ENCODE data around the gene CCT2. TPM values are rescaled to one million over a fixed set of nuclear protein-coding genes. Genes with fewer than 3 reads are reported as not detected.

The CCT2 gene
- total RNA-seq, 1 donor from 2014 or later, result 254 TPM

- no peaks in the 10 kb centered on the region for H3K4me1 Mint-ChIP-seq (ENCODE audit: low read depth)
- H3K4me3 Mint-ChIP-seq (ENCODE audit: low read depth), result no peak overlapping the region
- H3K27me3 Mint-ChIP-seq, result no peaks in the 10 kb centered on the region
- H3K9me3 Mint-ChIP-seq (ENCODE audit: low read depth), result no peaks in the 10 kb centered on the region
- H3K36me3 Mint-ChIP-seq (ENCODE audit: insufficient read depth), result no peaks in the 10 kb centered on the region
- TF ChIP-seq, protein P1, sequence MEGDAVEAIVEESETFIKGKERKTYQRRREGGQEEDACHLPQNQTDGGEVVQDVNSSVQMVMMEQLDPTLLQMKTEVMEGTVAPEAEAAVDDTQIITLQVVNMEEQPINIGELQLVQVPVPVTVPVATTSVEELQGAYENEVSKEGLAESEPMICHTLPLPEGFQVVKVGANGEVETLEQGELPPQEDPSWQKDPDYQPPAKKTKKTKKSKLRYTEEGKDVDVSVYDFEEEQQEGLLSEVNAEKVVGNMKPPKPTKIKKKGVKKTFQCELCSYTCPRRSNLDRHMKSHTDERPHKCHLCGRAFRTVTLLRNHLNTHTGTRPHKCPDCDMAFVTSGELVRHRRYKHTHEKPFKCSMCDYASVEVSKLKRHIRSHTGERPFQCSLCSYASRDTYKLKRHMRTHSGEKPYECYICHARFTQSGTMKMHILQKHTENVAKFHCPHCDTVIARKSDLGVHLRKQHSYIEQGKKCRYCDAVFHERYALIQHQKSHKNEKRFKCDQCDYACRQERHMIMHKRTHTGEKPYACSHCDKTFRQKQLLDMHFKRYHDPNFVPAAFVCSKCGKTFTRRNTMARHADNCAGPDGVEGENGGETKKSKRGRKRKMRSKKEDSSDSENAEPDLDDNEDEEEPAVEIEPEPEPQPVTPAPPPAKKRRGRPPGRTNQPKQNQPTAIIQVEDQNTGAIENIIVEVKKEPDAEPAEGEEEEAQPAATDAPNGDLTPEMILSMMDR (IDR thresholded peaks at IDR 0.05; ENCODE audit: unreplicated experiment), result no peak
- DNase-seq (ENCODE audit: low spot score, unreplicated experiment), result no peak
- H3K27ac Mint-ChIP-seq, result no peak overlapping the region
These were observed 47.8 kb downstream of the CCT2 start for GRCh38 chr12:69633061-69633460.

DNA sequence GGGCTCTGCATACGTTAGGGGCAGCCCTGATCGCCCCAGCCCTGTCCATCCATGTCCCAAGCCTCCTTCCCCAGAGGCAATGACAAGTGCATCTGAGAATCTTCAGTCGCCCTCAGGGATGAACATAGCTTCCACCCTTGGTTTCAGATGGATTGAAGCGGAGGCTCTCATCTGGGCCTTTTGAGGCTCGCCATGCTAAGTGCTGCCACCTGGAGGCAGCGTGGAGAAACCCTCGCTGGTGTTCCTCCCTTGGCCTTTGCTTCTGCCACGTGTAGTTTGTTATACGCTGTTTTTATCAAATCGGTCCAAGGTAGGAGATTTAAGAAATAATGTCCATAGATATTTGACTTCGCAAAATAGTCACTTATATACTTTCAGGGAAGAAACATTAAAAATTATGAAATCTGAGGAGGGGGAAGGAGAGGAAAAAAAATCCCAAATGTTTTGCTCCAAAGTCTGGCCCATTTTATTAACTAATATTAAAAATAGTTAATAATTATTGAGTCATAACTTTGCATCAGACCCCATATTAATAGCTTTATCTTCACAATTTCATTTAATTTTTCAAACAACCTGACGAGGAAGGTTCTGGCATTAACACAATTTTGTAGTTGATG, 54.2 kb downstream of the CCT2 start:
- Mint-ChIP-seq H3K27ac (no peak overlapping the region), H3K4me1 (ENCODE audit: low read depth) (no peaks in the 10 kb centered on the region), H3K4me3 (ENCODE audit: low read depth) (no peak overlapping the region), H3K36me3 (ENCODE audit: insufficient read depth) (no peaks in the 10 kb centered on the region), H3K9me3 (ENCODE audit: low read depth) (no peaks in the 10 kb centered on the region), H3K27me3 (no peaks in the 10 kb centered on the region)
- TF ChIP-seq, protein P1 (IDR thresholded peaks at IDR 0.05; ENCODE audit: unreplicated experiment), result peak; percentile 92
- DNase-seq (ENCODE audit: low spot score, unreplicated experiment), result peak; percentile 51

DNA sequence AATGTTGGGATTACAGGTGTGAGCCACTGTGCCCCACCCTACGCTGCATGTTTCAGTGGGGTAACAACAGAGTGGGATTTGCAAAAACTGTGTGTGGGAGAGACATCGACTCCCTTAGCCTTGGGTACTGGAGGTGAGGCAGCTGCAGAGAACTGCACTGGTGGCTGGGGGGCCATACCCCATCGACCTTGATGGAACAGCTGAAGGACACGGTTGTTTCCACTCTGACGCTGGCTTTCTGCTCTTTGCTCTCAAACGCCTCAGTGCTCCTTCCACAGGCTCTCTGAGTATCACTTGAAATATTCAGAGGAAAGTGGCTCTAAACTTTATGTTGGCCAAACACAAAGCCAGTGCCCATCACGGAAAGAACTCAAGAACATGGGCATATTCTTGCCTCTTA, 56.3 kb downstream of the CCT2 start:
- DNase-seq (ENCODE audit: low spot score, unreplicated experiment), result no peak
- H3K27me3 Mint-ChIP-seq, result no peaks in the 10 kb centered on the region

DNA sequence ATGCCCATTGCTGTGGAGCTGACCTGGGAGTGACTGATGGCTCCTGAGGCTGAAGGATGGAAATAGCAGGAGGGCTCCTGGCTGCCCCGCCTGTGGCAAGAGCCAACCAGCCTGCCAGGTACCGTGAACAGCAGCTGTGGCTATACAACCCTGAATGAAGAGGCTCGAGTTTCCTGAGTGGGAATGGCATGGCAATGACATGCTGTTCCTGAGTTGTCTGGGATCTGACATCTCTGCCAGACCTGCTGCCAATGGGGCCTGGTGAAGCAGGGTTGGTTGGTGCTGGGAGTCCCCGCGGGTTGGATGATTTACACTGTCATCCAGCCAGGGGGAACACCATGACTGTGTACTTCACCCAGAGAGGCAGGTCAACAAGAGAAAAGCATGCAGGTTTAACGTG, 57.3 kb downstream of the CCT2 start:
- Mint-ChIP-seq H3K9me3 (ENCODE audit: low read depth) (no peaks in the 10 kb centered on the region), H3K4me1 (ENCODE audit: low read depth) (no peaks in the 10 kb centered on the region), H3K27me3 (no peaks in the 10 kb centered on the region), H3K36me3 (ENCODE audit: insufficient read depth) (no peaks in the 10 kb centered on the region), H3K27ac (no peak overlapping the region), H3K4me3 (ENCODE audit: low read depth) (no peak overlapping the region)
- TF ChIP-seq, protein P1 (IDR thresholded peaks at IDR 0.05; ENCODE audit: unreplicated experiment), result no peak
- no peak for DNase-seq (ENCODE audit: low spot score, unreplicated experiment)

More for the DNA sequence above, 56.3 kb downstream of the CCT2 start:
- Mint-ChIP-seq H3K4me1 (ENCODE audit: low read depth) (no peaks in the 10 kb centered on the region), H3K27ac (no peak overlapping the region), H3K9me3 (ENCODE audit: low read depth) (no peaks in the 10 kb centered on the region), H3K4me3 (ENCODE audit: low read depth) (no peak overlapping the region), H3K36me3 (ENCODE audit: insufficient read depth) (no peaks in the 10 kb centered on the region)
- TF ChIP-seq, protein P1 (IDR thresholded peaks at IDR 0.05; ENCODE audit: unreplicated experiment), result no peak

GRCh38 chr12:69644511-69644910, 59.3 kb downstream of the CCT2 start:
- DNase-seq (ENCODE audit: low spot score, unreplicated experiment), result no peak
- Mint-ChIP-seq H3K27ac (no peak overlapping the region), H3K27me3 (peaks cover 3% of the 10 kb centered on the region), H3K9me3 (ENCODE audit: low read depth) (no peaks in the 10 kb centered on the region), H3K4me3 (ENCODE audit: low read depth) (no peak overlapping the region), H3K36me3 (ENCODE audit: insufficient read depth) (no peaks in the 10 kb centered on the region), H3K4me1 (ENCODE audit: low read depth) (no peaks in the 10 kb centered on the region)
- TF ChIP-seq, protein P1 (IDR thresholded peaks at IDR 0.05; ENCODE audit: unreplicated experiment), result no peak

Measured in progenitor cell of endocrine pancreas (in vitro differentiated cells).